ENCODE measurements around the gene HLX.

DNA sequence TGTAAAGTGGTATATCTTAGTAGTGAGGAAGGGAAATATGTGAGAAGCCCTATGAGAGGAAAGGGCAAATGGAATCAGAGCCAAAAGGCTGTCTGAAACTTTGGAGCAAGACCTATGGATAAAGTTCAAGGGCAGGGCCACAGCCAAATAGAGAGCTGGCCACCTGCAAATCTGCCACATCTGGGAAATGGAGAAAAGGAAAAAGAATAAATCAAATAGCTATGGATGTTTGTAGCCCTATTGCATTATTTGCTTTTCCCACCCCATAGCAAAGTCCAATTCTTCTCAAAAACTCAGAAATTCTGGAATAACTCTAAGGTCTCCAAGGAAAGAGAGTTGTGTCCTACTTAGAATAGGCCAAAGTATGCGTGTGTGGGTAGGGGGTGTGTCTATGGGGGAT lies 4.0 kb upstream of the HLX start:
- TF ChIP-seq, protein P1, sequence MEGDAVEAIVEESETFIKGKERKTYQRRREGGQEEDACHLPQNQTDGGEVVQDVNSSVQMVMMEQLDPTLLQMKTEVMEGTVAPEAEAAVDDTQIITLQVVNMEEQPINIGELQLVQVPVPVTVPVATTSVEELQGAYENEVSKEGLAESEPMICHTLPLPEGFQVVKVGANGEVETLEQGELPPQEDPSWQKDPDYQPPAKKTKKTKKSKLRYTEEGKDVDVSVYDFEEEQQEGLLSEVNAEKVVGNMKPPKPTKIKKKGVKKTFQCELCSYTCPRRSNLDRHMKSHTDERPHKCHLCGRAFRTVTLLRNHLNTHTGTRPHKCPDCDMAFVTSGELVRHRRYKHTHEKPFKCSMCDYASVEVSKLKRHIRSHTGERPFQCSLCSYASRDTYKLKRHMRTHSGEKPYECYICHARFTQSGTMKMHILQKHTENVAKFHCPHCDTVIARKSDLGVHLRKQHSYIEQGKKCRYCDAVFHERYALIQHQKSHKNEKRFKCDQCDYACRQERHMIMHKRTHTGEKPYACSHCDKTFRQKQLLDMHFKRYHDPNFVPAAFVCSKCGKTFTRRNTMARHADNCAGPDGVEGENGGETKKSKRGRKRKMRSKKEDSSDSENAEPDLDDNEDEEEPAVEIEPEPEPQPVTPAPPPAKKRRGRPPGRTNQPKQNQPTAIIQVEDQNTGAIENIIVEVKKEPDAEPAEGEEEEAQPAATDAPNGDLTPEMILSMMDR (IDR thresholded peaks at IDR 0.05; ENCODE audit: low read length), result no peak
- TF ChIP-seq EZH2phosphoT487 (IDR thresholded peaks at IDR 0.05; ENCODE audit: low read length), result no peak

Measured in MM.1S (cell line).